HCEC 1CT (cell line): ENCODE measurements around the gene C20orf202.
A peak's percentile ranks its signal among the peaks of the same experiment; 100 is the strongest.

Experiments
- DNase-seq: peaks from one replicate; pipeline ENCODE4 v3.0.0-alpha.2; 2017

Gene C20orf202

GRCh38 chr20:1202762-1203504 lies at the start of gene C20orf202:
Gene C20orf202 (plus strand): TSS chr20:1203454. CDS start chr20:1203586, 132 bp downstream.
- no peak for DNase-seq

- DNase-seq, result no peak
Observed at GRCh38 chr20:1154226-1154625, 49.0 kb upstream of the C20orf202 start.

DNA sequence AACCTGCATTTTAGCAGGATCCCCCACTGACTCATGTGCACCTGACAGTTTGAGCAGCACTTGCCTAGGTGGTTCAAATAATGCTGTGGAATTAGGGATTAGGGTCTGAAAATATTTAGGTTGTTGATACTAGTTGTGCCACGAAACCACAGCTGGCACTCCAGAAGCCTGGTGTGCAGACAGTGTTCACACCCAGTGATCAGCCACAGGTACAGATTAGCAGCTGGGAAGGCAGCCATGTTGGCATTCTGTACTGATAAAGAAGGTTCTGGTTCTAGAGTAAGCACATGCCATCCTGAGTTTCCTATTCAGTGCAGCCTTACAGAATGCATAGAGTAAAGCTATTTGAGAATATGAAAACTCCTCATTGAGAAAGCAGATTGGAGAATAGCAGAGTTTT lies 48.6 kb upstream of the C20orf202 start:
- no peak for DNase-seq

DNA sequence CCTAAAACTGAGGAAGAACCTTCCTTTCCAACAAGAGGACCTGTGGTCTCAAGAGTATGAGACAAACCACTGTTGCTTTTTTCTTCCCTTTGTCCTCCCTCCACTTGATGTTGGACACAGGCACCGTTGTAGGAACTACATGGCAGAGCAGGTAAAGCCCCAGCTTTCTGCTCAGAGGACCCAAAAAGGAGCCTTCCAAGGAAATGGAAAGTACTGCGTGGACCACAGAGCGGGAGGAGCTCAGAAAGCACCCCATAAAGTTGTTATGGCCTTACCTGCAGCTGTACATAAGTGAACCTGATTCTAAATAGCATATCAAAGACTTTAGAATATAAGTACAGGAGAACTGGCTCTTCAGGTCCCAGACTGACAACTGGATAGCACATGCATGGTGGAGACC lies 47.9 kb upstream of the C20orf202 start:
- DNase-seq, result no peak

- DNase-seq, result no peak
Observed at GRCh38 chr20:1160496-1160895, 42.8 kb upstream of the C20orf202 start.

GRCh38 chr20:1160991-1161390 lies 42.3 kb upstream of the C20orf202 start:
- no peak for DNase-seq

GRCh38 chr20:1163105-1163504 lies 40.1 kb upstream of the C20orf202 start:
- no peak for DNase-seq

- no peak for DNase-seq
Observed at GRCh38 chr20:1163653-1164052, 39.6 kb upstream of the C20orf202 start.

- no peak for DNase-seq
Observed at GRCh38 chr20:1164871-1165270, 38.4 kb upstream of the C20orf202 start.

DNA sequence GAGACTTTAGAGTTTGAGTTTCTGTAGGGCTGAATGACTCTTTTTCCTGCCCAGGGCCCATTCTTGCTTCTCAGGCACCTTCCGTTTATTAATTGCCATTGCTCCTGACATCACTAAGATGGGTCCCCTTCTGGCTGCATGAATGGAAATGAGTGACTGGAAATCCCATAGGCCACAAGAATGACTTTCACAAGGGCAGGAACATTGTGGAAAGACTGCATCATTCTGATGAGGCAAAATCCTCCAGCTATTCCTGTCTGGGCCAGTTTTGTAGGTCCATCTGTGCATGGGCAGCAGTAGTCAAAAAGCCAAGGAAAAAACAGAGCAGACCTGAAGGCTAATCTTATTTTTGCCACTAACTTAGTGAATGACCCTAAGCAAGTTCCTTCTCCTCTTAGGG lies 37.7 kb upstream of the C20orf202 start:
- no peak for DNase-seq

- no peak for DNase-seq
Observed at GRCh38 chr20:1165941-1166340, 37.3 kb upstream of the C20orf202 start.

DNA sequence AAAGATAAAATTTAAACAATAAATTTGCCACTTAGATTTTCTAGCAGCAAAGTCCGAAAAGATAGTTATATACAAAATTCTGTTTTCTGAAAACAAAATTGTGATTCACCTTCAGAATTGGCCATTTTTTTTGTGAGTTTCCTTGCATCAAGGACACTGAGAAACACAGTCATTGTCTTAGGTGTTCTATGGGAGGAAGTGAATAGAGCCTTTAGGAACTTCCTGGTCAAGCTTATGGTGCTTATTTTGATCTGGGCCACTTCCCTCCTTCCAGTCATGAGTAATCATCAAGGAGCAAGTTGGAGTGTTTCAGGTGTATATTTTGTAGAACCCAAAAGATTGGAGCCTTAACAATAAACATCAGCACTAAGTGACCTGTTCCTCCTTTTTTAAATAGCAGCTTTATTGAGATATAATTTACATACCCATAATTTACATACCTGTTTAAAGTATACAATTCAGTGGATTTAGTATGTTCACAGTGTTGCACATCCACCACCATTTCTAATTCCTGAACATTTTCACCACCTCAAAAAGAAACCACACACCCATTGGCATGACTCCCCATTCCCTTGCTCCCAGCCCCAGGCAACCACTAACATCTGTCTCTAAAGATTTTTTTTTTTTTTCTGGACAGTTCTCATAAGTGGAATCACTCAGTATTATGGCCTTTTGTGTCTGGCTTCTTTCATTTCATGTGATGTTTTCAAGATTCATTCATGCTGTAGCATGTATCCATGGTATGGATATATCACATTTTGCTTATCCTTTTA lies 36.1 kb upstream of the C20orf202 start:
- no peak for DNase-seq

GRCh38 chr20:1169224-1169623 lies 34.0 kb upstream of the C20orf202 start:
- DNase-seq, result no peak

DNA sequence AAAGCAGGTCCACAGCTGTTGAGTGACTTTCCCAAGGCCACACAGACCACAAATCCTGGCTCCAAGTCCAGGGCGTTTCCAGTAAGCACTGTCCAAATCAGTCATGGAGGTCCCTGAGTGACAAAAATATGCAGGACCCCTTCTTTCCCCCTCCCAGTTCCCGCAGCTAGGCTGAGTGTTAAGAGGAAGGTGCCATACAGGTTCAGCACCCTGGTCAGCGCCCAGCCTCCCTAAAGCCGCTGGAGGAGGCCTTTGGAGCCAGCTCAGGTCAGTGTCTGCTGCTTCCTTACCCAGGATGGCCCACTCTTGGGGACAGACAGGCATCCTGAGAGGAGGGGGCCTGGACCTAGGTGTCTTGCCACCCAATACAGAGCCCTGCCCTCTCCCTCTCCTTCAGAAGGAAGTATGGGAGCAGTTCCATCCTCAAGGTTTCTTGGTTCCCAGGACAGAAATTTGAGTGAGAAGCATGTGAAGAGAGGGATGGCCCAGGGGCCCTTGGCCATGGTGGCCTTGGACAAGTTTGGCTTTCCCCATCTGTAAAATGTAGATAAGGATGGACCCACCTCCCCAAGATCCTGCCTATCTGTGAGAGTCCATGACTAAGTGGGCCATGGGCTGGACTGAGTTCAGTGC lies 31.7 kb upstream of the C20orf202 start:
- no peak for DNase-seq

GRCh38 chr20:1173698-1174097 lies 29.6 kb upstream of the C20orf202 start:
- no peak for DNase-seq

- no peak for DNase-seq
Observed at GRCh38 chr20:1174787-1175186, 28.5 kb upstream of the C20orf202 start.

GRCh38 chr20:1177680-1178079 lies 25.6 kb upstream of the C20orf202 start:
- peak; percentile 21 for DNase-seq

DNA sequence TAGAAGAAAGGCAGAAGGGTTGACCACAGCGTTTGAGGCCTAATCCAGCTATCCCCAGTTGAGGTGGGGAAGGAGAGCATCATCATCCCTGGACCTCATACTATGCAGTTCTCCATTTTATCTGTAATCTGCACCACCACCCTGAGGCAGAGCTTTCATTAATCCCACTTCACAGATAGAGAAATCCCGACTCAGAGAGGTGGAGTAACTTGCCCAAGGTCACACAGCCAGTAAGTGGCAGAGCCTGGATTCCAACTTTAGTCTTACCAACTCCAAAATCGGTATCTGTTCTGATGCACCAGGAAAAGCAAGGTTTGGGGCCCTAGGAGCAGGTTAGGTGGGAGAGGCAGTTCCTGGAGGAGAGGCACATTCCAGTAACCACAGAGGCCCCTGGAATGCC lies 25.2 kb upstream of the C20orf202 start:
- DNase-seq, result no peak

DNA sequence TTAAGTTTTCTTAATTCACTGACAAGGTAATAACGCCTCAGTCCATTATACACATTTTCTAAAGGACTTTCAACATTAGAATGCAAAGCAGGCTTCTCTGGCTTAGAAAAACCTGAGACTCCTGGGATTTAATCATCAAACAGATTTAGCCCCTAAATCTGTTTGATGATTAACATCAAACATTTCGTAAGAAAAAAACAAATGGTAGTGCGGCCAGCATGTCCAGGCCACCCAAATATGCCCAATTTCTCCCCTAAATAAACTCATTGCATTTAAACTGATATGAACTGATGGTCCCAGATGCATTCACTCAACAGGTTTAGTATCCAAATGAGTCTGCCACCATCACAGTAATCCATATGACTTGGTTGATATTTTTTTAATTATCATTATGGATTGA lies 24.6 kb upstream of the C20orf202 start:
- DNase-seq, result no peak

DNA sequence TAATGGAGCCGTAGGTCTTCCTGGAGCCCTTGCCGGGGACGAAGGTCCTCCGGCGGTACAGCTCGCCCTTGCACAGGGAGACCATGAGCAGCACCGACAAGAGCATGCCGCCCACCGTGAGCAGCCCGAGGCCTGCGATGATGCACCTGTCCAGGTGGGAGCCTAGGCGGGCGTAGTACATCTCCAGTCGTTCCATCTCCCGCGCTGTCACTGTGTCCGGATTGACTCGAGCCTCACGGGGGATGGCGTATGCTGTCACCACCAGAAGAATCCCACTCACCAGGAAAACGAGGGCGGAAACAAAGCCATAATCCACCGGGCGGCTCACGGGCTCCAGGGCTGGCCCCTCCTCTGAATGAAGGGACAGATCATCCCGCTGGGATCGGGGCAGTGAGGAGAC lies 22.3 kb upstream of the C20orf202 start:
- no peak for DNase-seq

DNA sequence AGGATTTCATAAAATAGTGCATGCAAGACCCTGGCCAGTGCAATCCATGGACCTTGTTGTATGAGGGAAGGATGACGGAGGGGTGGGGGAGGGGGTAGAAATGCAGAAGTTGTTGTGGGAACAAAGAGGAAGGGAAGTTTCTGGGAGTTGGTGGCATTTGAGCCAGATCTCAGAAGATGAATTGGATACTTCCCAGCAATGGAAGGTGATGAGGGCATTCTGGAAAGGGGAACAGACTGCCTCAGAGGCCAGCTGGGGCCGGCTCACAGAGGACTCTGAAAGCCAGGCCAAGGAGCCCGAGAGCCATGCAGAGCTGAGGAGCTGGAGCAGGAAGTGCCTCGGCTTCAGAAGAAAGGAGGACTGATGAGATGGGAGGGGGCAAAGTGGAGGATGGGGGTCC lies 21.1 kb upstream of the C20orf202 start:
- no peak for DNase-seq

DNA sequence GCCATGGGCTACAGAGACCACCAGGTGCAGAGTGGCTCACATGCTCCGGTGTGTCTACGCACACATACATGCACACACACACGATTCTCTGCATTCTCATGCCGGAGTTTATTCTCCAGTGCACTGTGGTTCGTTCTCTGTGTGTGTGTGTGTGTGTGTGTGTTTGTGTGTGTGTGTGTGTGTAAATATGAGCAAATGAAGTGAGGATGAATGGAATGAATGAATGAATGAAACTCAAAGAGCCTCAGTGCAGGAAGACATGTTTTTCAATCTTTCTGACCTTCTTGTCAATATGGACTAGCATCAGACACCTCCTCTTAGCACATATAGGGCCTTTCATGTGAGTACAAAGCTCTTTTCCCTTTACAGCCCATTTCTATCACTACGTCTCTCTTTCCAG lies 20.1 kb upstream of the C20orf202 start:
- DNase-seq, result no peak

DNA sequence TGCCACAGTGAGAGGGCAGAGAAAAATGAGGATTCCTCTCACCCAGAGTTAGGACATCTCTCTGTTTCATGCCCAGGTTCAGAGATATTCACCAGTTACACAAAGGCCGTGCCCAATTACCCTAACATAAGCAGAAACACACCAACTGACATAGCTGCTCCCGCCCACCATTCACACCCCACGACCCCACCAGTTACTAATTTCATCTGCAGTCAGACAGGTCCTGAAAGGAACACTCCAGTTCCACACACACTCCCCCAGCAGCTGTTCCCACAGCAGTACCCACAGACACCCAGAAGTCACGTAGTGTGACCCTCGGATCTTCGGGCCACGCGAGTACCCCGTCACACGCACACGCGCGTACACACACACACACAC lies 19.0 kb upstream of the C20orf202 start:
- DNase-seq, result no peak
